ENCODE data around the gene RFX2.

The RFX2 gene

DNA sequence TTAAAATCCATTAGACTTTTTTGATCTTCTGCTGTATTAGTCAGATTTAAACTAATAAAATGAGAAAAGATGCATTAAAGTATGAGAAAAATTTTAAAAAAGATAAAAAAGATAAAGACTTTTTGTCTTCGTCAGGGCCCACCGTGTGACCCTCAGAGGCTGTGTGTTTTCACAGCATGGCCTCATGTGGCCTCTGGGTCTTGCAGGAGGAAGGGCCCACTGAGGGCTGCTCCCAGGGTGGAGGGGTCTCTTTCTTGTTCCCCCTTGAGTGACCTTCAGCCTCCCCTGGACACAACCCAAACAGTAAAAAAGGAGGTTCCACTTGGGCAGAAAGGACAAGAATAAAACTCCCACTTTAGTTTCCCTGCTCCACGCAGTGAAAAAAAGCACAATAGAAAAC is 75.3 kb downstream of the RFX2 start:
- no peaks in the 10 kb centered on the region for H3K4me1 ChIP-seq (ENCODE audit: low read depth, poor library complexity, severe bottlenecking)
- H4K20me1 ChIP-seq (ENCODE audit: insufficient read depth), result no peaks in the 10 kb centered on the region
- H3K27ac ChIP-seq, result no peak overlapping the region
- no peaks in the 10 kb centered on the region for H3K27me3 ChIP-seq (ENCODE audit: insufficient read depth, low read depth)
- no peak overlapping the region for H3K9ac ChIP-seq
- H3K4me3 ChIP-seq (IDR thresholded peaks at IDR 0.05; ENCODE audit: insufficient read depth, low read depth, low read length), result no peak overlapping the region
- no peaks in the 10 kb centered on the region for H3K36me3 ChIP-seq (ENCODE audit: insufficient read depth)
- TF ChIP-seq, protein P1, sequence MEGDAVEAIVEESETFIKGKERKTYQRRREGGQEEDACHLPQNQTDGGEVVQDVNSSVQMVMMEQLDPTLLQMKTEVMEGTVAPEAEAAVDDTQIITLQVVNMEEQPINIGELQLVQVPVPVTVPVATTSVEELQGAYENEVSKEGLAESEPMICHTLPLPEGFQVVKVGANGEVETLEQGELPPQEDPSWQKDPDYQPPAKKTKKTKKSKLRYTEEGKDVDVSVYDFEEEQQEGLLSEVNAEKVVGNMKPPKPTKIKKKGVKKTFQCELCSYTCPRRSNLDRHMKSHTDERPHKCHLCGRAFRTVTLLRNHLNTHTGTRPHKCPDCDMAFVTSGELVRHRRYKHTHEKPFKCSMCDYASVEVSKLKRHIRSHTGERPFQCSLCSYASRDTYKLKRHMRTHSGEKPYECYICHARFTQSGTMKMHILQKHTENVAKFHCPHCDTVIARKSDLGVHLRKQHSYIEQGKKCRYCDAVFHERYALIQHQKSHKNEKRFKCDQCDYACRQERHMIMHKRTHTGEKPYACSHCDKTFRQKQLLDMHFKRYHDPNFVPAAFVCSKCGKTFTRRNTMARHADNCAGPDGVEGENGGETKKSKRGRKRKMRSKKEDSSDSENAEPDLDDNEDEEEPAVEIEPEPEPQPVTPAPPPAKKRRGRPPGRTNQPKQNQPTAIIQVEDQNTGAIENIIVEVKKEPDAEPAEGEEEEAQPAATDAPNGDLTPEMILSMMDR (conservative IDR thresholded peaks at IDR 0.05; ENCODE audit: low read depth, low read length), result no peak
- H2AFZ ChIP-seq (ENCODE audit: low read depth), result no peak overlapping the region
- H3K79me2 ChIP-seq (ENCODE audit: insufficient read depth, low read depth), result no peaks in the 10 kb centered on the region
- H3K4me2 ChIP-seq, result no peak overlapping the region

DNA sequence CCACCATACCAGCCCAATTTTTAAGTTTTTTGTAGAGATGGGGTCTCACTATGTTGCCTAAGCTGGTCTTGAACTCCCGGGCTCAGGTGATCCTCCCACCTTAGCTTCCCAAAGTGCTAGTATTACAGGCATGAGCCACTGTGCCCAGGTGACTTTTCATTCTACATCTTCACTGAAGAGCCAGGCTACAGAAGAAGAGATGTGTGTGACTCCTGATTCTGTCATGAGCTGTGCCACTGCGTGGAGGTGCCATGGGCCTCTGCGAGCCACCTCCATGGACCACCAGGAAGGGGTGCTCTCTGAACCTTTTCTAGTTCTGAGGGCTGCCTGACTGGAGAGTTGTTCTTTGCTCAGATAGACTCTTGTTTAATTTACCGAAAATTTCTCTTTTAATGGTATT is 75.8 kb downstream of the RFX2 start:
- Histone ChIP-seq H3K36me3 (ENCODE audit: insufficient read depth) (no peaks in the 10 kb centered on the region), H4K20me1 (ENCODE audit: insufficient read depth) (no peaks in the 10 kb centered on the region), H3K9ac (no peak overlapping the region), H3K79me2 (ENCODE audit: insufficient read depth, low read depth) (no peaks in the 10 kb centered on the region), H3K4me3 (IDR thresholded peaks at IDR 0.05; ENCODE audit: insufficient read depth, low read depth, low read length) (no peak overlapping the region), H3K27me3 (ENCODE audit: insufficient read depth, low read depth) (no peaks in the 10 kb centered on the region), H3K27ac (no peak overlapping the region), H3K4me2 (no peak overlapping the region), H2AFZ (ENCODE audit: low read depth) (no peak overlapping the region), H3K4me1 (ENCODE audit: low read depth, poor library complexity, severe bottlenecking) (no peaks in the 10 kb centered on the region)
- TF ChIP-seq, protein P1 (conservative IDR thresholded peaks at IDR 0.05; ENCODE audit: low read depth, low read length), result no peak

DNA sequence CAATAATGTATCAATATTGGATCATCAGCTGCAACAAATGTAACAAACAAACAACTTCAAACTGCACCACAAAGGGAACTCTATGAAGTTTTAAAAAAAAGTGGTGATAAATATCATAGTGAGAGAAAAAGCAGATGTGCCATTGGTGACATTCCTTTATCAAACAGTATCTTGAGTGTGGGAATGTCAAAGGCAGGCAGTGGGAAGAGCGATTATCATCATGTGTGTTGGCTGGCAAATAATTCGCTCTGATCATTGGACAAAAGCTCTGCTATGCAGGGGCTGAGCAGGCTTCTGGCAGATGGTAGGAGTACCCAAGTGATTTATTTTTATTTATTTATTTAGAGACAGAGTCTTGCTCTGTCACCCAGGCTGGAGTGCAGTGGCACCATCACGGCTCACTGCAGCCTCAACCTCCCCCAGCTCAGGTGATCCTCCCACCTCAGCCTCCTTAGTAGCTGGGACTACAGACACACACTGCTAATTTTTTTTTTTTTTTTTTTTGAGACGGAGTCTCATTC is 76.5 kb downstream of the RFX2 start:
- Histone ChIP-seq H3K4me2 (no peak overlapping the region), H3K36me3 (ENCODE audit: insufficient read depth) (no peaks in the 10 kb centered on the region), H3K4me1 (ENCODE audit: low read depth, poor library complexity, severe bottlenecking) (no peaks in the 10 kb centered on the region), H3K9ac (no peak overlapping the region), H3K27ac (no peak overlapping the region), H3K79me2 (ENCODE audit: insufficient read depth, low read depth) (no peaks in the 10 kb centered on the region), H3K27me3 (ENCODE audit: insufficient read depth, low read depth) (no peaks in the 10 kb centered on the region), H4K20me1 (ENCODE audit: insufficient read depth) (no peaks in the 10 kb centered on the region), H2AFZ (ENCODE audit: low read depth) (no peak overlapping the region), H3K4me3 (IDR thresholded peaks at IDR 0.05; ENCODE audit: insufficient read depth, low read depth, low read length) (no peak overlapping the region)
- TF ChIP-seq, protein P1 (conservative IDR thresholded peaks at IDR 0.05; ENCODE audit: low read depth, low read length), result no peak

DNA sequence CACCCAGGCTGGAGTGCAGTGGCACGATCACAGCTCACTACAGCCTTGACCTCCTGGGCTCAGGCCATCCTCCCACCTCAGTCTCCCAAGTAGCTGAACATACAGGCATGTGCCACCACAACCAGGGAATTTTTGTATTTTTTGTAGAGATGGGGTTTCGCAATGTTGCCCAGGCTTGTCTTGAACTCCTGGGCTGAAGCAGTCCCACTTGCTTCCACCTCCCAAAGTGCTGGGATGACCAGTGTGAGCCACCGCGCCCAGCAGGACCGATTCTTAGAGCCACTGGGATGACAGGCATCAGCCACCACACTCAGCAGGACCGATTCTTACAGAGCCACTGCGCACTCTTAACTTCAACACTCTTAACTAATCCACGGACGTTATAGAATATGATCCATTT is 77.5 kb downstream of the RFX2 start:
- H3K4me1 ChIP-seq (ENCODE audit: low read depth, poor library complexity, severe bottlenecking), result no peaks in the 10 kb centered on the region
- no peak overlapping the region for H3K27ac ChIP-seq
- H3K36me3 ChIP-seq (ENCODE audit: insufficient read depth), result no peaks in the 10 kb centered on the region
- no peak overlapping the region for H3K4me3 ChIP-seq (IDR thresholded peaks at IDR 0.05; ENCODE audit: insufficient read depth, low read depth, low read length)
- no peak overlapping the region for H2AFZ ChIP-seq (ENCODE audit: low read depth)
- no peaks in the 10 kb centered on the region for H4K20me1 ChIP-seq (ENCODE audit: insufficient read depth)
- TF ChIP-seq, protein P1 (conservative IDR thresholded peaks at IDR 0.05; ENCODE audit: low read depth, low read length), result no peak
- H3K79me2 ChIP-seq (ENCODE audit: insufficient read depth, low read depth), result no peaks in the 10 kb centered on the region
- no peak overlapping the region for H3K4me2 ChIP-seq
- no peaks in the 10 kb centered on the region for H3K27me3 ChIP-seq (ENCODE audit: insufficient read depth, low read depth)
- H3K9ac ChIP-seq, result no peak overlapping the region

All from KMS-11 (cell line).